ENCODE measurements around the gene PNISR.
"Not testable (repeated sequence)": the region's sequence is repeated elsewhere in the genome, so short reads cannot be mapped to it uniquely, and the experiment has no call there.

PNISR gene, protein sequence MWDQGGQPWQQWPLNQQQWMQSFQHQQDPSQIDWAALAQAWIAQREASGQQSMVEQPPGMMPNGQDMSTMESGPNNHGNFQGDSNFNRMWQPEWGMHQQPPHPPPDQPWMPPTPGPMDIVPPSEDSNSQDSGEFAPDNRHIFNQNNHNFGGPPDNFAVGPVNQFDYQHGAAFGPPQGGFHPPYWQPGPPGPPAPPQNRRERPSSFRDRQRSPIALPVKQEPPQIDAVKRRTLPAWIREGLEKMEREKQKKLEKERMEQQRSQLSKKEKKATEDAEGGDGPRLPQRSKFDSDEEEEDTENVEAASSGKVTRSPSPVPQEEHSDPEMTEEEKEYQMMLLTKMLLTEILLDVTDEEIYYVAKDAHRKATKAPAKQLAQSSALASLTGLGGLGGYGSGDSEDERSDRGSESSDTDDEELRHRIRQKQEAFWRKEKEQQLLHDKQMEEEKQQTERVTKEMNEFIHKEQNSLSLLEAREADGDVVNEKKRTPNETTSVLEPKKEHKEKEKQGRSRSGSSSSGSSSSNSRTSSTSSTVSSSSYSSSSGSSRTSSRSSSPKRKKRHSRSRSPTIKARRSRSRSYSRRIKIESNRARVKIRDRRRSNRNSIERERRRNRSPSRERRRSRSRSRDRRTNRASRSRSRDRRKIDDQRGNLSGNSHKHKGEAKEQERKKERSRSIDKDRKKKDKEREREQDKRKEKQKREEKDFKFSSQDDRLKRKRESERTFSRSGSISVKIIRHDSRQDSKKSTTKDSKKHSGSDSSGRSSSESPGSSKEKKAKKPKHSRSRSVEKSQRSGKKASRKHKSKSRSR

GRCh38 chr6:99424761-99425646 is at the start of gene PNISR:
Gene PNISR (minus strand): TSS chr6:99425308. CDS start chr6:99414659, 10,649 bp downstream.
- peak; percentile 98 for DNase-seq (ENCODE audit: low spot score)

GRCh38 chr6:99473730-99474129 is 48.6 kb upstream of the PNISR start:
- no peak for DNase-seq (ENCODE audit: low spot score)

GRCh38 chr6:99471638-99472037 is 46.5 kb upstream of the PNISR start:
- DNase-seq (ENCODE audit: low spot score) = no peak

- peak; percentile 50 for DNase-seq (ENCODE audit: low spot score)
Measured at GRCh38 chr6:99467509-99468106, 42.5 kb upstream of the PNISR start.

GRCh38 chr6:99459133-99459532 is 34.0 kb upstream of the PNISR start:
- not testable (repeated sequence) for DNase-seq (ENCODE audit: low spot score)

DNA sequence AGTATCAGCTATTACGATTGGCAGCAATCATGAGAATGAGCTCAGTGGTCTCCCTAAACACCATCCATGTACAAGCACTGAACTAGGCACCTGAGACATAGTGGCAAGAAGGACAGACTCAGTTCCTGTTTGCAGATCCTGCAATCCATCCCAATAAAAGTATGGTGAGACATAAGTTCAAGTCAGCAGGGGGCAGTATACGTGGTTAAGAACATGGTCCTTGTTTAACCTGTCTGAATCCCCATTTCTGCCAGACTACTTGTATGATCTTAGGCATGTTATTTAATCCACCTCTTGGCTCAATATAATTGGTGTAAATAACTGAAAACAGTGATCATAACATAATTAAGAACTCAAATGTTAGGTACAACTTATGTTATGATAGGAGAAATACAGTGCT is 33.2 kb upstream of the PNISR start:
- peak; percentile 44 for DNase-seq (ENCODE audit: low spot score)

GRCh38 chr6:99446076-99446475 is 21.0 kb upstream of the PNISR start:
- no peak for DNase-seq (ENCODE audit: low spot score)

DNA sequence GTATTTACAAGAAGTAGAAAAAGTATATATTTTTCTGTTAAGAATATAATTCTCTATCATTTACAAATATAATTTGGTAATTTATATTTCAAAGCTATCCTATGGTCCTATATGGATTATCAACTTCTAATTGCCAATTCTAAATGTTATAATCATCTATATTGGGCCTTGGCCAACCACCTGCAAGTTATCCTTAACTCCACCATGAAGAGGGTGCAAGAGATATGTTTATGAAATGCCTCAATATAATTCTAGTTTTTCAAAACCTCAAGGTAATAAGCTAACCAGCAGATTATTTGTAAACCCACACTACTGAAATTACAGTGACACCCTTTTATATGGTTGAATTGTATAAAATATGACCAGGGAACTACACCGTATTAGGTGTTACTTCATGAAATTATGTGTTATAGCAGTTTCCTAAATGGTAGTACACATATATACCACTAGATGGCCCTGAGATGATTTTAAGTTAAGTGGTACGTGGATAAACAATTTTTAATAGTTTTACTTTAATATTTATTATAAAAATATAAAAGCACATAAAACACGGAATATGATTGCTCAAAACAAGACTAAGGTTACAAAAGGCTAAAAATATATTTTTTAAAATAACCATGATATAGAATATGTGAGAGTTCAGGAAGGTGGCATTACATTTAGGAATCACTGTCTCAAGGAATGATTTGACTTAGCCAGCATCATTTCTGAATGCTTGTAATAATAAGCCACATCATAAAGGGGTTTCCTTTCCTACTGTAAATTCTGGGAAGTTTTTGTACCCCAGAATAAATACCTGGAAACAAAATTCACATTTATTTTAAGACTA is 9.8 kb upstream of the PNISR start:
- DNase-seq (ENCODE audit: low spot score) = peak; percentile 71

GRCh38 chr6:99432877-99433276 is 7.8 kb upstream of the PNISR start:
- no peak for DNase-seq (ENCODE audit: low spot score)

- no peak for DNase-seq (ENCODE audit: low spot score)
Measured at GRCh38 chr6:99431901-99432300, 6.8 kb upstream of the PNISR start.

DNA sequence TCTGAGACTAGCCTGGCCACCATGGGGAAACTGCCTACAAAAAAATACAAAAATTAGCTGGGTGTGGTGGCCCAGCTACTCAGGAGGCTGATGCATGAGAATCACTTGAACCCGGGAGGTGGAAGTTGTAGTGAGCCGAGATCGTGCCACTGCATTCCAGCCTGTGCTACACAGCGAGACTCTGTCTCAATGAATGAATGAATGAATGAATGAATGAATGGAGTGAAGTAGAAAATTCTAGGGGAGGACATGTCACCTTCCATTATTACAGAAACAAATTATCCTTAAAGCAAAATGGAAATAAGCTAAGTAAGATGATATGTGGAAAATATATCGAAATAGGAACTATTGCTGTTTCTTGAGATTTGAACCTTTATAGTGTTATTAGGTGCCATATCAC is 2.9 kb upstream of the PNISR start:
- no peak for DNase-seq (ENCODE audit: low spot score)

- no peak for DNase-seq (ENCODE audit: low spot score)
Measured at GRCh38 chr6:99426451-99426757, 1.3 kb upstream of the PNISR start.

GRCh38 chr6:99425647-99426450 is 741 bp upstream of the PNISR start:
- peak; percentile 82 for DNase-seq (ENCODE audit: low spot score)

- no peak for DNase-seq (ENCODE audit: low spot score)
Measured at GRCh38 chr6:99424022-99424421, 1.1 kb downstream of the PNISR start.

GRCh38 chr6:99422912-99423311 is 2.2 kb downstream of the PNISR start:
- DNase-seq (ENCODE audit: low spot score) = no peak

GRCh38 chr6:99416892-99417767 is 8.0 kb downstream of the PNISR start:
- DNase-seq (ENCODE audit: low spot score) = no peak

- no peak for DNase-seq (ENCODE audit: low spot score)
Measured at GRCh38 chr6:99416226-99416625, 8.9 kb downstream of the PNISR start.

DNA sequence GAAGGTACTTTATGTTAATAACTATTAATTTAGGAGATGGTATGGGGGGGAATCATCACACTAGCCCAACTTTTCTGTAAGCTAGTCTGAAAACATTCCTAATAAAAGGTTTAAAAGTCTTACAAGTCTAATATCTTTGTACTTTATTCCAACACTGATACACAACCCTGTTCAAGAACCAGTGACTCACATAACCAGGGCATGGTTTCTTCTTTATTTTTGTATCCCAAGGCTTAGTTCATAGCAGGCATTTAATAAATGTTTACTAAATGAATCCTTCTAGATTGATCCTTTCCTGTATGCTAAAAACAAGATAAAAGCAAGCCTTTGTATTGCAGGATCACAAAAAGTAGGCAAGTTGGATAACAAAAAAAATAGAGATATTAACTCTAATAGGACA is 9.7 kb downstream of the PNISR start:
- no peak for DNase-seq (ENCODE audit: low spot score)

GRCh38 chr6:99412065-99412464 is 13.0 kb downstream of the PNISR start:
- no peak for DNase-seq (ENCODE audit: low spot score)
